Lung (tissue), 12 donors: ENCODE results near the gene NRG3. TPM values are rescaled to one million over a fixed set of nuclear protein-coding genes. Genes with fewer than 3 reads are reported as not detected.

Experiments used
- ATAC-seq: fragments of 200-7000 bp; cut with Tn5 transposase; one replicate; pipeline ENCODE4 v1.9.1; 2020; ENCODE audit warnings: moderate number of reproducible peaks; ENCODE audit not compliant: insufficient read depth, low FRiP score
- DNase-seq, 3 donors: peaks; one replicate each; pipeline ENCODE4 v3.0.0-alpha.2; 2013 to 2017
- H3K27ac ChIP-seq, 2 donors: one replicate each; pipeline ENCODE4 v1.5.1; 2013; ENCODE audit warnings: mild to moderate bottlenecking in 2 of 2, moderate library complexity in 2 of 2, control low read depth in 1 of 2, inconsistent platforms in 1 of 2, low read depth in 1 of 2, low read length in 1 of 2
- H3K27me3 ChIP-seq, 3 donors: one replicate each; pipeline ENCODE4 v1.5.1; 2013; ENCODE audit warnings: low read length in 2 of 3; ENCODE audit not compliant: control insufficient read depth in 3 of 3, insufficient read depth in 3 of 3
- H3K36me3 ChIP-seq, 4 donors: one replicate each; pipeline ENCODE4 v1.5.1; 2013; ENCODE audit warnings: low read length in 4 of 4, mild to moderate bottlenecking in 1 of 4, moderate library complexity in 1 of 4; ENCODE audit not compliant: control insufficient read depth in 4 of 4, insufficient read depth in 4 of 4
- H3K4me1 ChIP-seq, 5 donors: one replicate each; pipeline ENCODE4 v1.5.1; 2013; ENCODE audit warnings: low read length in 5 of 5, mild to moderate bottlenecking in 2 of 5, moderate library complexity in 1 of 5; ENCODE audit not compliant: control insufficient read depth in 5 of 5, insufficient read depth in 5 of 5
- H3K4me3 ChIP-seq: one replicate; pipeline ENCODE4 v1.5.1; 2013; ENCODE audit warnings: mild to moderate bottlenecking, control low read depth, moderate library complexity
- H3K9ac ChIP-seq, 2 donors: one replicate each; pipeline ENCODE4 v1.5.1; 2013; ENCODE audit warnings: low read length in 2 of 2, control low read depth in 1 of 2; ENCODE audit not compliant: insufficient read depth in 1 of 2
- H3K9me3 ChIP-seq, 4 donors: one replicate each; pipeline ENCODE4 v1.5.1; 2013; ENCODE audit warnings: low read length in 3 of 4, mild to moderate bottlenecking in 1 of 4, moderate library complexity in 1 of 4; ENCODE audit not compliant: control insufficient read depth in 4 of 4, insufficient read depth in 3 of 4
- WGBS, 2 donors: extraction: QIAGEN DNeasy Blood & Tissue Kit; methylation state at CpG; one replicate each; pipeline ENCODE4 v1.1.7; 2013; 5-methylcytosine and 5-hydroxymethylcytosine counted together
- polyA plus RNA-seq, 2 donors: library from polyadenylated mRNA; stranded (reverse); fragments of 200-250 nt; gene quantifications; one replicate each; pipeline ENCODE4 v1.2.1, GENCODE V29; 2013
- total RNA-seq, 2 donors: library from RNA; depleted of rRNA in 1 of 2; stranded (reverse); fragments of >200 nt in 1 of 2; gene quantifications; one replicate each; pipeline ENCODE4 v1.2.1, GENCODE V29; 2014 to 2021
- TF ChIP-seq, protein P1 (sequence below): IDR thresholded peaks from 2 replicates; pipeline ENCODE4 v1.5.1; 2012; ENCODE audit warnings: mild to moderate bottlenecking; ENCODE audit errors: control extremely low read depth, extremely low read depth
- donor health status: control.
- donor health status: control.
- donor health status: Bipolar disorder and iron deficiency.
- donor health status: healthy.
- donor health status: DM: yes; HTN: yes; CAD: no.

The NRG3 gene
- total and polyA plus RNA-seq, 4 donors = 0.49 to 2.0 (median 0.84) TPM

GRCh38 chr10:82801289-82801688 lies 926.3 kb downstream of the NRG3 start:
- TF ChIP-seq, protein P1, sequence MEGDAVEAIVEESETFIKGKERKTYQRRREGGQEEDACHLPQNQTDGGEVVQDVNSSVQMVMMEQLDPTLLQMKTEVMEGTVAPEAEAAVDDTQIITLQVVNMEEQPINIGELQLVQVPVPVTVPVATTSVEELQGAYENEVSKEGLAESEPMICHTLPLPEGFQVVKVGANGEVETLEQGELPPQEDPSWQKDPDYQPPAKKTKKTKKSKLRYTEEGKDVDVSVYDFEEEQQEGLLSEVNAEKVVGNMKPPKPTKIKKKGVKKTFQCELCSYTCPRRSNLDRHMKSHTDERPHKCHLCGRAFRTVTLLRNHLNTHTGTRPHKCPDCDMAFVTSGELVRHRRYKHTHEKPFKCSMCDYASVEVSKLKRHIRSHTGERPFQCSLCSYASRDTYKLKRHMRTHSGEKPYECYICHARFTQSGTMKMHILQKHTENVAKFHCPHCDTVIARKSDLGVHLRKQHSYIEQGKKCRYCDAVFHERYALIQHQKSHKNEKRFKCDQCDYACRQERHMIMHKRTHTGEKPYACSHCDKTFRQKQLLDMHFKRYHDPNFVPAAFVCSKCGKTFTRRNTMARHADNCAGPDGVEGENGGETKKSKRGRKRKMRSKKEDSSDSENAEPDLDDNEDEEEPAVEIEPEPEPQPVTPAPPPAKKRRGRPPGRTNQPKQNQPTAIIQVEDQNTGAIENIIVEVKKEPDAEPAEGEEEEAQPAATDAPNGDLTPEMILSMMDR = no peak
- ATAC-seq (no peak), DNase-seq (no peak)
- Histone ChIP-seq H3K9me3 (no peaks in the 10 kb centered on the region), H3K36me3 (no peaks in the 10 kb centered on the region), H3K4me3 (no peak overlapping the region), H3K27me3 (no peaks in the 10 kb centered on the region), H3K27ac (no peak overlapping the region), H3K4me1 (peaks cover 0 to 5% (median 0%) of the 10 kb centered on the region in 5 donors), H3K9ac (no peak overlapping the region)
- WGBS, 2 donors = 88 to 97% methylated on average over 1 of the region's 1 CpG

DNA sequence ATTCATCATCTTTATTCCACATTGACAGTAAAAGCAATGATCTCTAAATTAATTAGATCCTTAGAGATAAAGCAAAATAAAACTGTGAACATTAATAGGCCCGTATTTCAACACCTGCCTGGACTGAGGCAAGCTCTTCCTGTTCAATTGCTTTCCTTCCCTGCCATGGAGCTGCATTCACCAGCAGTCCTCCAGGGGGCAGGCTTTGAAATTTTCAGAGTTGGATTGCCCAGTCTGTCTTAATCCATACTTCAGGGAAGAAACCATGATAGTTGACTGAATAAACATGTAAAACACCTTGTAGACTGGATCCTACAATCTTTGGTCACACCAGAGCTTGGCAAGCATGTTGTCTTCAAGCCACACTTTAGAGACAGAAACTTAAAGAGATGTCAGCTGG lies 936.6 kb downstream of the NRG3 start:
- Histone ChIP-seq H3K27ac (no peak overlapping the region), H3K4me3 (no peak overlapping the region), H3K9me3 (peaks cover 0 to 3% (median 0%) of the 10 kb centered on the region in 4 donors), H3K4me1 (no peaks in the 10 kb centered on the region), H3K36me3 (no peaks in the 10 kb centered on the region), H3K9ac (no peak overlapping the region), H3K27me3 (no peaks in the 10 kb centered on the region)
- ATAC-seq (no peak), DNase-seq (no peak)
- WGBS, 2 donors = 62 to 66% methylated on average over 1 of the region's 1 CpG
- TF ChIP-seq, protein P1 = no peak

DNA sequence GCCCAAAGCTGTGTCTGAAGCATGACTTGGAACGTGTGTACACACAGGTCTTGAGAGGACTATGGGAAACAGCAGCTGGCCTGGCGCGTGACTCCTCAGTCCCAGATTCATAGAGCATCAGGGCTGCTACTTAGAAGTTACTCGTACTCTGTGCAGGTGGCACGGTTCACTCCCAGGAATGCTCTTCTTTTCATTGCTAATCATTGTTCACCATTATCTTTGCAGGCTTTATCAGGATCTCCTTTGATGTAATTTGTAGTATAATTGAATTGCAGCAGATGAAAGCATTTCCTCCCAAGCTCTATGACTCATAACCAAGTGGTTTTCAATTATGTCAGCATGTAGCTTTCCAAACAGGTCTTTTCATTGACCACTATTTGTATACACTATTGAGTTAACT lies 938.9 kb downstream of the NRG3 start:
- no peaks in the 10 kb centered on the region for H3K4me1 ChIP-seq
- TF ChIP-seq, protein P1 = no peak
- no peaks in the 10 kb centered on the region for H3K36me3 ChIP-seq
- no peak overlapping the region for H3K27ac ChIP-seq
- no peak for DNase-seq
- no peak overlapping the region for H3K9ac ChIP-seq
- no peak overlapping the region for H3K4me3 ChIP-seq
- WGBS, 2 donors = 72 to 87% methylated on average over 5 of the region's 5 CpGs
- H3K9me3 ChIP-seq = peaks cover 0 to 3% (median 0%) of the 10 kb centered on the region in 4 donors
- ATAC-seq = no peak
- no peaks in the 10 kb centered on the region for H3K27me3 ChIP-seq

GRCh38 chr10:82814635-82815034 lies 939.6 kb downstream of the NRG3 start:
- Histone ChIP-seq H3K27me3 (no peaks in the 10 kb centered on the region), H3K4me3 (no peak overlapping the region), H3K4me1 (no peaks in the 10 kb centered on the region), H3K36me3 (no peaks in the 10 kb centered on the region), H3K27ac (no peak overlapping the region), H3K9ac (no peak overlapping the region), H3K9me3 (peaks cover 0 to 3% (median 0%) of the 10 kb centered on the region in 4 donors)
- TF ChIP-seq, protein P1 = no peak
- DNase-seq = no peak
- no peak for ATAC-seq
